ENCODE measurements around the gene CSGALNACT2.

The CSGALNACT2 gene

DNA sequence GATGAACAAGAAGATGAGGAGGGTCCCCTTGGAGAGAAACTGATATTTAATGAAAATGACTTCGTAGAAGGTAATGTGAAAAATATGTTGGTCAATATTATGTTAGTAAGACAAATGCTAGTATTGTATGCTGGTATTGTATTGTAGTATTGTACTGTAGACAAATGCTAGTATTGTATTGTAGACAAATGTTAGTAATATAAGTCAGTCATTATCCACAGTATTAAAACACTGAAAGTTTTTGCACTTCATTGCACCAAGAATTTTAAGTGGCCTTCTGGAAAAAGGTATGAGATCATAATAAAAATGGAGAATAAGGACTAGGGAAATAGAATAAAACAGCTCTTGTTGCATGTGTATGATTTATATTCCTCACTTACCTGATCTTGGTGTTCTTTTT is 17.5 kb downstream of the CSGALNACT2 start:
- ChIA-PET POLR2A (ENCODE audit: low non-redundant PET) (no interaction called here), CTCF (interaction anchor here (0.7 kb wide), 1 partner anchor 144 kb away, joined by 3 read pairs; no protein-coding TSS in a partner anchor)
- H3K27ac ChIP-seq = no peak overlapping the region
- TF ChIP-seq, protein P1, sequence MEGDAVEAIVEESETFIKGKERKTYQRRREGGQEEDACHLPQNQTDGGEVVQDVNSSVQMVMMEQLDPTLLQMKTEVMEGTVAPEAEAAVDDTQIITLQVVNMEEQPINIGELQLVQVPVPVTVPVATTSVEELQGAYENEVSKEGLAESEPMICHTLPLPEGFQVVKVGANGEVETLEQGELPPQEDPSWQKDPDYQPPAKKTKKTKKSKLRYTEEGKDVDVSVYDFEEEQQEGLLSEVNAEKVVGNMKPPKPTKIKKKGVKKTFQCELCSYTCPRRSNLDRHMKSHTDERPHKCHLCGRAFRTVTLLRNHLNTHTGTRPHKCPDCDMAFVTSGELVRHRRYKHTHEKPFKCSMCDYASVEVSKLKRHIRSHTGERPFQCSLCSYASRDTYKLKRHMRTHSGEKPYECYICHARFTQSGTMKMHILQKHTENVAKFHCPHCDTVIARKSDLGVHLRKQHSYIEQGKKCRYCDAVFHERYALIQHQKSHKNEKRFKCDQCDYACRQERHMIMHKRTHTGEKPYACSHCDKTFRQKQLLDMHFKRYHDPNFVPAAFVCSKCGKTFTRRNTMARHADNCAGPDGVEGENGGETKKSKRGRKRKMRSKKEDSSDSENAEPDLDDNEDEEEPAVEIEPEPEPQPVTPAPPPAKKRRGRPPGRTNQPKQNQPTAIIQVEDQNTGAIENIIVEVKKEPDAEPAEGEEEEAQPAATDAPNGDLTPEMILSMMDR (conservative IDR thresholded peaks at IDR 0.05; ENCODE audit: low read depth) = no peak
- no peak for DNase-seq (ENCODE audit: low spot score)

DNA sequence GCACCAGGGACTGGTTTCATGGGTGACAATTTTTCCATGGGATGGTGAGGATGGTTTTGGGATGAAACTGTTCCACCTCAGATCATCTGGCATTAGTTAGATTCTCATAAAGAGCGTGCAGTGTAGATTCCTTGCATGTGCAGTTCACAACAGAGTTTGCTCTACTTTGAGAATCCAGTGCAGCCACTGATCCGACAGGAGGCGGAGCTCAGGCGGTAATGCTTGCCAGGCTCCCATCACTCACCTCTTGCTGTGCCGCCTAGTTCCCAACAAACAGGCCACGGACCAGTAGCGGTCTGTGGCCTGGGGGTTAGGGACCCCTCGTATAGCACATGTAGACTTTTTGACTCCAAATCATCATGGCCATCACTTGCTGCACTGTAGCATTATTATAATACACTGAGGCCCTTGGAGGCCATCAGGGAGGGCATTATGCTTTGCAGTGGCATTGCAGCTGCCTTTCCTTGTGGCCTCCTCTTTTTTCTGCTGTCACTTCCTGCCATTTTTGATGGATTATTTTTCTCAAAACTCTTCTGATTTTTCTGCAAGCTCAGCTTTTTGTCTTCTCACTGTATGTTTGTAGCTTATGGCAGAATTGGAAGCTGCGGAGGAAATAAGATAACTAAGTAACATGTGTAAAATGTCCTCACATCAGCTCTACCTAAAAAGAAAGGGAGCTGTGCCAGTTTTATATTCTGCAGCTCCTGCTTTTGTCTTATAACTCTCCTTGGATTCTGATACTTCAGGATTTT is 18.5 kb downstream of the CSGALNACT2 start:
- no peak overlapping the region for H3K27ac ChIP-seq
- no peak for DNase-seq (ENCODE audit: low spot score)
- ChIA-PET POLR2A (ENCODE audit: low non-redundant PET) (no interaction called here), CTCF (interaction anchor here (0.9 kb wide), 1 partner anchor 46 kb away, joined by 10 read pairs; no protein-coding TSS in a partner anchor)
- TF ChIP-seq, protein P1 (conservative IDR thresholded peaks at IDR 0.05; ENCODE audit: low read depth) = no peak

DNA sequence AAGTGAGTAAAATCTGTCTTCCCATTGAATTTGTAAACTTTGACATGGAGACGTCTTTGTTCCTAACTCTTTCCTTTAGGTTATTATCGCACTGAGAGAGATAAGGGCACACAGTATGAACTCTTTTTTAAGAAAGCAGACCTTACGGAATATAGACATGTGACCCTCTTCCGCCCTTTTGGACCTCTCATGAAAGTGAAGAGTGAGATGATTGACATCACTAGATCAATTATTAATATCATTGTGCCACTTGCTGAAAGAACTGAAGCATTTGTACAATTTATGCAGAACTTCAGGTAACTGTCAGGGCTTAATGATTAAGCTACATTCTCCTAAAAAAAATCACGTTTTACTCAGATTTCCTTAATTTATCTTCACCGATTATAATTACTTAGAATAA is 20.4 kb downstream of the CSGALNACT2 start:
- POLR2A ChIA-PET (ENCODE audit: low non-redundant PET) = no interaction called here
- TF ChIP-seq, protein P1 (conservative IDR thresholded peaks at IDR 0.05; ENCODE audit: low read depth) = no peak
- CTCF ChIA-PET = no interaction called here
- DNase-seq (ENCODE audit: low spot score) = no peak
- H3K27ac ChIP-seq = no peak overlapping the region

DNA sequence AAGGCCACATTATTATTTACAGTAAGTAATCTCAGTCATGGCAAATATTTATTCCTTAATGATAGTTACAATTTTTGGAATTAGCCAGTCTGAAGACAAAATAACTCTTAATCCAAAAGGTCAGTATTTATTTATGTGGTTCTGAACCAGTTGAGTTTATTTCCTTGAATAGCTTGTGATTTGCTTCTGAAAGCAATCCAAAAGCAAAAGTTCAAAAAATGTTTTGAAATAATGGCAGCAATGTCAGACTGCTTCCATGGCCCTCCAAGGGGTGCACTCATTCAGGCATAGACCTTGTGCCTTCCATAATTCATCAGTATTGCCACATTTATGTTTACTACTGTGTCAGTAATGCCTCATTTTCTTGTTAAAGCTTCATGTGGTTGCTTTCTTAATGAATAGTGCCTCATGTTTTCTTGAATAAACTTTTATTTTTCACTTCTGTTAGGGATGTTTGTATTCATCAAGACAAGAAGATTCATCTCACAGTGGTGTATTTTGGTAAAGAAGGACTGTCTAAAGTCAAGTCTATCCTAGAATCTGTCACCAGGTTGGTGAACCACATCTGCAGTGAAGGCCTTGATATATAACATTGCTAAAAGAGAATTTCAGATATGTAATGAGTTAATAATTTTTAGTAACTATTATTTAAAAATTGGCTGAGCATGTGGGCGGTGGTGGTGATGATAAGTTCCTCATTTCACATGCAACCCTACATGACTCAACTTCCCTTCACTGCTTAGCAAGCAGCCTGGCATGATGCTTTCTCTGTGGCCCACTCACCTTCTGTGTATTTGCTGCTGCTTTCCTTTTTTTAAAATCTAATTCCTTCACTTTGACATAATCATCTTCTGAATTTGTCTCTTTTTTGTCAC is 22.0 kb downstream of the CSGALNACT2 start:
- no peak overlapping the region for H3K27ac ChIP-seq
- ChIA-PET CTCF (interaction anchor here (1.0 kb wide), 1 partner anchor 45 kb away, joined by 3 read pairs; no protein-coding TSS in a partner anchor), POLR2A (ENCODE audit: low non-redundant PET) (interaction anchor here (1.1 kb wide), 1 partner anchor 11 kb away, joined by 4 read pairs; no protein-coding TSS in a partner anchor)
- DNase-seq (ENCODE audit: low spot score) = peak; percentile 26
- TF ChIP-seq, protein P1 (conservative IDR thresholded peaks at IDR 0.05; ENCODE audit: low read depth) = no peak

DNA sequence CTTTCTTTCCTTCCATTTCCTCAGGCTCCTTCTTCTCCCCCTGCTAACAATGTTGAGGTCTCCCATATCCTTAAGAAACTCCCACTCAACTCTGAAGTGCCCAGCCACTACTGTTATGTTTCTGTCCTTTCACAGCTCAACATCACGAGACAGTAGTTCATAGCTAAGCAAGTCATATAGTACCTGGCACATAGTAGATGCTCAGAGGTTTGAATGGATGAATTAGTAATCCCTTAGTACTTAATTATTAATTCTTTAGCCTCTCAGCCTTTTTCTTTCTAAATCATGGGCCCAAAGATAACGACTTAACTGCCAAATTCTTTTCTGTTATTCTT is 22.6 kb downstream of the CSGALNACT2 start:
- ChIA-PET POLR2A (ENCODE audit: low non-redundant PET) (interaction anchor here (1.1 kb wide), 1 partner anchor 10 kb away, joined by 4 read pairs; no protein-coding TSS in a partner anchor), CTCF (no interaction called here)
- TF ChIP-seq, protein P1 (conservative IDR thresholded peaks at IDR 0.05; ENCODE audit: low read depth) = no peak
- DNase-seq (ENCODE audit: low spot score) = no peak
- H3K27ac ChIP-seq = no peak overlapping the region

DNA sequence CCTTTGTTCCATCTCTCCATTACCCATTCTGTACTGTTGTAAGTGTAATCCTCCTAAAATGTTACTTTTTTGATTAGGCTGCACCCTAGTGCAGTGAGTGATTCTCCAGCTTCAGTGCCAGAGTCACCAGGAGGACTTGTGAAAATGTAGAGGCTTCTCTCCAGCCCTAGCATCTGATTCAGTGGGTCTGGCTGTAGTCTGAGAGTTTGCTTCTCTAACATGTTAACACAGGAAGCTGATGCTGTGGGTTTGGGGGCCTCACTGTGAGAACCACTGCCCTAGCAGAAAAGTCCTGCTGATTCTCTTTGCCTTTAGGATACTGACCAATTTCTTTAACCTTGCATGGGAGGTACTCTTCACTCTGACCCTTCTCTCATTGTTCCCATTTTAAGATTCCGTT is 24.4 kb downstream of the CSGALNACT2 start:
- TF ChIP-seq, protein P1 (conservative IDR thresholded peaks at IDR 0.05; ENCODE audit: low read depth) = no peak
- no peak overlapping the region for H3K27ac ChIP-seq
- CTCF ChIA-PET = interaction anchor here (0.5 to 1.0 kb wide), 2 partner anchors 12 to 23 kb away, joined by 3 to 5 read pairs; no protein-coding TSS in a partner anchor
- POLR2A ChIA-PET (ENCODE audit: low non-redundant PET) = no interaction called here
- no peak for DNase-seq (ENCODE audit: low spot score)
